ENCODE measurements around the gene EBF4.

Gene EBF4

DNA sequence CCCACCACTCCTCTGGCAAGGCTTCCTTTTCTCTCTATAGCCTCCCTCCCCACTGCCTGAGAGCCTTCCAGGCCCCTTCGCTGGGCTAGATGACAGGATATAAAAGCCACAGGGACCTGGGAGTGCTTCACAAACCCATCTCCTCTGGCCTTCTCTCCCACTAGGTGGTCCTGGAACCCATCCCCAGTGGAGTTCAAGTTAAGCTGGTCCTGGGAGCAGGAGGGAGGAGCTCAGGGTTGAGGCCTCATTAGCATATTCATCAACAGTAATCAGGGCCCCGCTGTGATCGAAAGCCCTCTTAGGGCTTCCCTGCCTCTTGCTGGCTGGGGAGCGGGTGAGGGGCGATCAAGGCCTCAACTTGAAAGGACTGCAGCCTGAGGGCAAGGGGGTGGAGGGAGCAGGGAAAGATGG lies 9.1 kb downstream of the EBF4 start:
- no peaks in the 10 kb centered on the region for H3K36me3 Mint-ChIP-seq (ENCODE audit: low read depth)
- H3K27ac Mint-ChIP-seq: no peak overlapping the region
- H3K9me3 Mint-ChIP-seq: no peaks in the 10 kb centered on the region
- no peak for DNase-seq
- peaks cover 8% of the 10 kb centered on the region for H3K27me3 Mint-ChIP-seq
- H3K4me3 Mint-ChIP-seq: no peak overlapping the region
- peaks cover 2% of the 10 kb centered on the region for H3K4me1 Mint-ChIP-seq (ENCODE audit: low read depth)

GRCh38 chr20:2703716-2704475 lies 11.3 kb downstream of the EBF4 start:
- H3K9me3 Mint-ChIP-seq: no peaks in the 10 kb centered on the region
- no peak overlapping the region for H3K27ac Mint-ChIP-seq
- H3K4me1 Mint-ChIP-seq (ENCODE audit: low read depth): peaks cover 4% of the 10 kb centered on the region
- no peak overlapping the region for H3K4me3 Mint-ChIP-seq
- DNase-seq: no peak
- H3K27me3 Mint-ChIP-seq: peaks cover 4% of the 10 kb centered on the region
- no peaks in the 10 kb centered on the region for H3K36me3 Mint-ChIP-seq (ENCODE audit: low read depth)

- no peak for DNase-seq
- Mint-ChIP-seq H3K27ac (no peak overlapping the region), H3K9me3 (no peaks in the 10 kb centered on the region), H3K36me3 (ENCODE audit: low read depth) (no peaks in the 10 kb centered on the region), H3K4me1 (ENCODE audit: low read depth) (peaks cover 4% of the 10 kb centered on the region), H3K4me3 (no peak overlapping the region), H3K27me3 (peaks cover 7% of the 10 kb centered on the region)
These were observed 13.5 kb downstream of the EBF4 start for GRCh38 chr20:2705931-2706645.

DNA sequence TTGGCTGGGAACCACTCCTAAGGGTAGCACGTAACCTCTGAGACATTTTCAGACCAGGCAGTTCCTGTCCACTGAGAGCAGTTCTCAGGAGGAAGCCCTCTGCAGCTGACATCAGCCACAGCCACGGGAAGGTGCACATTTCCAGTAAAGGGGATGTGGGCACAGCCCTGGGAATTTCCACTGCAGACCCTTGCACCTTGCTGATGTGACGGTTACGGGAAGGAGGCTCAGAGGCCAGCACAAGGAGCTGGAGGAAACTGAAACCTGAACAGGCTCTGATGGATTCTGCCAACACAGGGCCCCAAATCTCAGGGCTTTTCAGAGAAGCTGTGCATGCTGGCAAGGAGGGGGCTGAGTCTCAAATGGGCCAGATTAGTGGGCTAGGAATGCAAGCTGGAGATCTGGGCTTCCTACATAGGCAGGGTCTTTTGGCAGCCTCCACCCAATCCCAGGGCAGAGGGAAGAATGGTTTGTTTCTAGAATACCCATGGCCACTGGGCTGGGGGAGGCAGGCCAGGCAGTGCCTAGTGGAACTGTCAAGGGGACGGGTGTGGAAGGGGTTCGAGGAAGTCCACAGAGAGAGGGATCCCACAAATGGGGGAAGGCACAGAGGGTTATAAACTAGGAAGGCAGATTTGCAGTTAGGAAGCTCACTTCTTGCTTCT lies 14.2 kb downstream of the EBF4 start:
- Mint-ChIP-seq H3K4me3 (no peak overlapping the region), H3K27ac (no peak overlapping the region), H3K36me3 (ENCODE audit: low read depth) (no peaks in the 10 kb centered on the region), H3K9me3 (no peaks in the 10 kb centered on the region), H3K27me3 (peaks cover 7% of the 10 kb centered on the region), H3K4me1 (ENCODE audit: low read depth) (peaks cover 4% of the 10 kb centered on the region)
- DNase-seq: no peak

- Mint-ChIP-seq H3K36me3 (ENCODE audit: low read depth) (no peaks in the 10 kb centered on the region), H3K27me3 (peaks cover 7% of the 10 kb centered on the region), H3K4me3 (no peak overlapping the region), H3K27ac (no peak overlapping the region), H3K9me3 (no peaks in the 10 kb centered on the region), H3K4me1 (ENCODE audit: low read depth) (peaks cover 4% of the 10 kb centered on the region)
- DNase-seq: no peak
These were observed 14.9 kb downstream of the EBF4 start for GRCh38 chr20:2707353-2708072.

DNA sequence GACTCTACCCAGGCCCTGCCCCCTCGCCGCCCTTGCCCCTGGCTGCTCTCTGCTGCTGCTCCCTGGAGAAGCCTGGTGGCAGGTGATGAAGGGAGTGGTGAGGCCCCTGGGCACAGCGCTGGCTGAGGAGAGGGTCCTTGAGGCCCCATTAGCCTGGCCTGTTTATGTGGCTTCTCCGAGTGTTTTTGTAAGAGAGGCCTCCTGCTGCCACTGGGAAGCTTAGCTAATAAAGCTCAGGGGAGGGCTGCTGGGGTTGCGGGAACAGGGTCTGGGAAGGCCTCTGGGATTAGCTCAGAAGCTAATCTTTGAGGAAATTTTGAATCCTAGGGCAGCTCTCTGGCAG lies 15.5 kb downstream of the EBF4 start:
- H3K36me3 Mint-ChIP-seq (ENCODE audit: low read depth): no peaks in the 10 kb centered on the region
- H3K4me3 Mint-ChIP-seq: no peak overlapping the region
- peaks cover 7% of the 10 kb centered on the region for H3K27me3 Mint-ChIP-seq
- H3K27ac Mint-ChIP-seq: no peak overlapping the region
- H3K9me3 Mint-ChIP-seq: no peaks in the 10 kb centered on the region
- DNase-seq: no peak
- H3K4me1 Mint-ChIP-seq (ENCODE audit: low read depth): peaks cover 4% of the 10 kb centered on the region

- H3K36me3 Mint-ChIP-seq (ENCODE audit: low read depth): no peaks in the 10 kb centered on the region
- H3K27ac Mint-ChIP-seq: no peak overlapping the region
- peaks cover 4% of the 10 kb centered on the region for H3K4me1 Mint-ChIP-seq (ENCODE audit: low read depth)
These were observed 16.1 kb downstream of the EBF4 start for GRCh38 chr20:2708665-2709064.

DNA sequence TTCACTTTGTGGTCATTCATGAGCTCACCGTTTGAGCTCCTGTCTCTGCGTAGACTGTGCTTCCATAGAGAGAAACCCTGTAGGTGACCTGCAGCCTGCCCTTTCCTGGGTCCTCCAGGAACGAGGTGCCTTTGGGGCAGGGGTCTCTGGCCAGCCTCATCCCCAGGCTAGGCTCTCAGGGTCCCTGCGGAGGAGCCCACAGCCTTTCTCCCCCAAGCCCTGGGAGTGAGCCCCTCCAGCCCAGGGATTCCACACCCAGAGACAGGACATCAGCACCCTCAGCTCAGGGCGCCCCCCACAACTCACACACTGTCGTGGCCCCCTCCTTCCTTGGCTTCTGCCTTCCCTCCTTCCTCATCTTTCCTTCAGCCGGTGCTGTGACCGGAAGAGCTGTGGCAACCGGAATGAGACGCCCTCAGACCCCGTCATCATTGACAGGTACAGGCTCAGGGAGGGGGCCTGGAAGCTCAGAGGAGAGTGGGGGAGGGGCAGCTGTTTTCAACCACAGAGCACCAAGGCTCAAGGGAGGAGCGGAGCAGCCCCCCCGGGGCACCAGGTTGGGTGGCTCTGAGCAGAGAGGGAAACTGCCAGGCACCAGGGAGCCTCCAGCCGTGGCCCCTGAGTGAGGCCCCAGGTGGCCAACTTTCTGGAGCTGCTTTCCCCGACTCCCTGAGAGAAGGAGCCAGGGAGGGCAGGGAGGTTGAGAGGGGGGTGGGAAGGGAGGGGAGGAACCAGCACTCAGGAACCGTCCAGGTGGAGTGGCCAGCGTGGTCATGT lies 16.8 kb downstream of the EBF4 start:
- peaks cover 7% of the 10 kb centered on the region for H3K27me3 Mint-ChIP-seq
- peaks cover 4% of the 10 kb centered on the region for H3K4me1 Mint-ChIP-seq (ENCODE audit: low read depth)
- no peaks in the 10 kb centered on the region for H3K36me3 Mint-ChIP-seq (ENCODE audit: low read depth)
- no peaks in the 10 kb centered on the region for H3K9me3 Mint-ChIP-seq
- no peak for DNase-seq
- H3K27ac Mint-ChIP-seq: no peak overlapping the region
- no peak overlapping the region for H3K4me3 Mint-ChIP-seq

More at GRCh38 chr20:2708665-2709064, 16.1 kb downstream of the EBF4 start:
- DNase-seq: no peak
- Mint-ChIP-seq H3K4me3 (no peak overlapping the region), H3K9me3 (no peaks in the 10 kb centered on the region), H3K27me3 (peaks cover 7% of the 10 kb centered on the region)

DNA sequence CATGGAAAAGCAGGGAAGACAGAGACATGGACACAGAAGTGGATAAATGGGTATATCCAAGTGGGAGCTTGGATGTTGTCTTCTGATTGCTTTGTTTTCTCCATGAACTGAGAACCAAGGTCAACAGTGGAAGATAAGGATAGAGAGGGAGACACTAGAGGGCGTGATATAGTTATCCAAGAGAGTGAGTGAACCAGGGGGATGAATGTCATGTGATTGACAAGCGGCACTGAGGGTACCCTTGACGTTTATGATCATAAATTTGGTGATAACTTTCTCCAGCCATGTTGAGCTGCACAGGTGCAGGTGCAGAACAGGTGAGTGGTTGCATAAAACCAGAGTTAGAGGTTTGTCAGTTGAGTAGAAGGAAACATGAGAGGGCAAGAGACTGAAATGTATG lies 20.7 kb downstream of the EBF4 start:
- Mint-ChIP-seq H3K36me3 (ENCODE audit: low read depth) (no peaks in the 10 kb centered on the region), H3K9me3 (no peaks in the 10 kb centered on the region), H3K4me1 (ENCODE audit: low read depth) (no peaks in the 10 kb centered on the region)

DNA sequence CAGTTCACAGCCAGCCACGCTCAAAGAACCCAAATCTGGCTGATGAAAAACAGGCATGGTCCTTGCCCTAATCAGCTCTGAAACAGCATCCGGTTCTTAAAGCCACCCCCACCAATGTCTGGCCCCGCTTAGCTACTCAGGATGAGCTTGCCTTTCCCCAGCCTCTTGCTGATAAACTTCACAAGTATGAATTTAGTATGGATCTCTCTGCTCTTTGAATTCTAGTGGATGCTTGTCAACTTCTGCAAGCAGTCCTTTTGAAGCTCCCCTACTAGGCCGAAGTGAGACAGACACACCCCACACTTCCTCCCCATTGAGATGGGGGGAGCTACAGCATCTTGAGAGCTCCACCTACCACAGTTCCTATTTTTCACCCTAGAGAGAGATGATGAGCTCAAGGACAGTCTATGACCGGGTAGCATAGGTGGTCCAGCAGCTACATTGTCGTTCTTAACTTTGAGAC lies 36.7 kb downstream of the EBF4 start:
- Mint-ChIP-seq H3K4me1 (ENCODE audit: low read depth) (peaks cover 19% of the 10 kb centered on the region), H3K4me3 (peak overlapping the region; percentile 25), H3K27ac (peak overlapping the region; percentile 85), H3K36me3 (ENCODE audit: low read depth) (no peaks in the 10 kb centered on the region), H3K9me3 (peaks cover 9% of the 10 kb centered on the region), H3K27me3 (no peaks in the 10 kb centered on the region)
- peak; percentile 47 for DNase-seq

More for the DNA sequence above, 20.7 kb downstream of the EBF4 start:
- Mint-ChIP-seq H3K27ac (no peak overlapping the region), H3K27me3 (peaks cover 3% of the 10 kb centered on the region), H3K4me3 (no peak overlapping the region)
- DNase-seq: no peak

DNA sequence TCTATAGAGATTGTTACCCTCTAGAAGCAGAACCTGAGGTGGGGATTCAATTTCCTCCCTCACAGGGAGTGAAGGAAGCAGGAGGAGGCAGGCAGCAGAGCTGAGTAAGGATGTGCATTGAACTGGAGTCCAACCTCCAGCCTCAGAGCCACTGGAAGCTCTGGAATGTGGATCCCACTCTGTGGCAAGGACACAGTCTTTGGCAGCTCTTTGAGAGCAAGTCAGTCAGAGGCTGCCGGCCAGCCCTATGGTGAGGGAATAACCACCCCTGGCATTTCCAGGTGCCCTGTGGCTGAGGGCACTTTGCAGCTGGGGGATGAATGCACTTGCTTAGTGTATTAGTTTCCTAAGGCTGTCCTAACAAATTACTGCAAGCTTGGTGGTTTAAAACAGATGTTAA lies 37.2 kb downstream of the EBF4 start:
- Mint-ChIP-seq H3K36me3 (ENCODE audit: low read depth) (no peaks in the 10 kb centered on the region), H3K27me3 (no peaks in the 10 kb centered on the region), H3K4me1 (ENCODE audit: low read depth) (peaks cover 19% of the 10 kb centered on the region), H3K4me3 (no peak overlapping the region), H3K9me3 (peaks cover 9% of the 10 kb centered on the region), H3K27ac (peak overlapping the region; percentile 85)
- DNase-seq: no peak

DNA sequence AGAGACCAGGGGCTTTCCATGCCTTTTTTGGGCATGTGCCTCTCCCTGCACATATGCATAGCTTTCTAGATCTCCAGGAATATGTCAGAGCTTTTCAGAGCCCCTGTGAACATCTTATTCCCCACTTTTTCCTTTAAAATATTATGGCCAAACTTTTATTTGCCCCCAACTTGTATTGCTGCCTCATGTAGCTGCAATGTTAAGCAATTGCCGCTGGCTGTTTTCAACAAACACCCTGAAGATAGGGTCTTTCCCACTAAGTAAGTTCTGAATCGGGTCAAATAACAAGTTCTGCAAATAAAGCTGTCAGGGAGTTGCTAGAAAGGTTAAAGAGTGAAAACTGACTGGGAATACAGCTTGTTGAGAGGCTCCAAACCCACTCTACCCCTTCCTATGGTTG lies 42.3 kb downstream of the EBF4 start:
- peaks cover 15% of the 10 kb centered on the region for H3K4me1 Mint-ChIP-seq (ENCODE audit: low read depth)
- no peak overlapping the region for H3K4me3 Mint-ChIP-seq
- no peak overlapping the region for H3K27ac Mint-ChIP-seq
- no peaks in the 10 kb centered on the region for H3K36me3 Mint-ChIP-seq (ENCODE audit: low read depth)
- peaks cover 9% of the 10 kb centered on the region for H3K9me3 Mint-ChIP-seq
- DNase-seq: no peak
- H3K27me3 Mint-ChIP-seq: no peaks in the 10 kb centered on the region

DNA sequence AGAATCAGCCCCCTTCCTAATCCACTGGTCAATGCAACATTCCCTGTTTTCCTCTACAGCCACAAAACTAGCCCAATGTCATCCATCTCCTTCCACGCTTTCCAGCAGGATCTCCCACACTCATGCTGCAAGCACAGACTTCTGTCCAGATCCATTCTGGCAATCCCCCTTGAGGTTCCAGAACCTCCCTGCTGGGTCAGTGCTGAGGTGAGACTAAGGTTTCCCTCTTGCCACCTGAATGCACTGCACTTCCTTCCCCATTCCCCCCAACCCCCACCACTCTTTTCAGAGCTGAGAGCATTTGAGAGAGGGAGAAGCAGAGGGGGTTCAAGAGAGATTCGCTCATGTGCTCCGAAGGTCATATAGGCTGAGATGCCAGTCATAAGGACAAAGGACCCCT lies 43.9 kb downstream of the EBF4 start:
- no peaks in the 10 kb centered on the region for H3K36me3 Mint-ChIP-seq (ENCODE audit: low read depth)
- DNase-seq: no peak
- peaks cover 4% of the 10 kb centered on the region for H3K9me3 Mint-ChIP-seq
- peaks cover 22% of the 10 kb centered on the region for H3K4me1 Mint-ChIP-seq (ENCODE audit: low read depth)
- no peak overlapping the region for H3K27ac Mint-ChIP-seq
- H3K4me3 Mint-ChIP-seq: no peak overlapping the region
- H3K27me3 Mint-ChIP-seq: no peaks in the 10 kb centered on the region
